Naive thymus-derived CD8-positive, alpha-beta T cell (primary cell): ENCODE results near the gene ANO2. TPM values are rescaled to one million over a fixed set of nuclear protein-coding genes. Genes with fewer than 3 reads are reported as not detected.

Experiments
- ATAC-seq, 2 donors: fragments of 150-1000 bp; cut with Tn5 transposase in 1 of 2; sonication (Bioruptor Pico), chemical (Tn5 transposase) in 1 of 2; 1 replicate in 1 of 2; 2 replicates in 1 of 2; pipeline ENCODE4 v1.10.0; 2021; ENCODE audit warnings: mild to moderate bottlenecking in 2 of 2, moderate library complexity in 2 of 2
- POLR2A ChIA-PET: fragments of 350-600 bp; sonication (Branson Sonifier 250); formaldehyde crosslinking; loops from one replicate; lab custom pipeline; 2021; ENCODE audit warnings: antibody characterized with exemption; lab: Charles Lee
- DNase-seq, 10 donors: peaks; one replicate each; pipeline versions ENCODE4 v3.0.0 to v3.0.0-alpha.2; 2020 to 2022
- H3K27ac Mint-ChIP-seq, 10 donors: one replicate each; pipeline ENCODE4 v1.8.0; 2020 to 2022; ENCODE audit warnings: mild to moderate bottlenecking in 10 of 10, mixed read lengths in 10 of 10, moderate library complexity in 4 of 10, inconsistent platforms in 1 of 10
- H3K27me3 Mint-ChIP-seq, 5 donors: one replicate each; pipeline ENCODE4 v1.8.0; 2021 to 2022; ENCODE audit warnings: mixed read lengths in 5 of 5
- H3K36me3 Mint-ChIP-seq, 3 donors: one replicate each; pipeline ENCODE4 v1.8.0; 2020 to 2022; ENCODE audit warnings: mixed read lengths in 3 of 3, mild to moderate bottlenecking in 2 of 3, inconsistent platforms in 1 of 3
- H3K4me1 Mint-ChIP-seq, 4 donors: one replicate each; pipeline ENCODE4 v1.8.0; 2021 to 2022; ENCODE audit warnings: mixed read lengths in 4 of 4
- H3K4me3 Mint-ChIP-seq, 10 donors: one replicate each; pipeline ENCODE4 v1.8.0; 2020 to 2022; ENCODE audit warnings: mild to moderate bottlenecking in 10 of 10, mixed read lengths in 10 of 10, moderate library complexity in 6 of 10, inconsistent platforms in 1 of 10
- H3K9me3 Mint-ChIP-seq, 9 donors: one replicate each; pipeline ENCODE4 v1.8.0; 2020 to 2022; ENCODE audit warnings: mixed read lengths in 9 of 9, mild to moderate bottlenecking in 3 of 9, inconsistent platforms in 1 of 9, moderate library complexity in 1 of 9
- polyA plus RNA-seq, 3 donors: library from polyadenylated mRNA; unstranded; fragments of 300-500 nt; fragmentation: Illumina TruSeq; gene quantifications; one replicate each; pipeline ENCODE4 v1.2.3, GENCODE V29; 2021
- total RNA-seq, 8 experiments: library from RNA in 2 of 8; stranded (reverse) in 2 of 8; gene quantifications; one replicate each; pipeline ENCODE4 v1.2.3 and lab custom pipeline; 2021 to 2026

The ANO2 gene
- total and polyA plus RNA-seq, 5 experiments from 2014 or later, result not detected

GRCh38 chr12:5972387-5972786 is 27.3 kb upstream of the ANO2 start:
- H3K27ac Mint-ChIP-seq, result no peak overlapping the region
- no peak overlapping the region for H3K4me3 Mint-ChIP-seq
- DNase-seq, result no peak
- POLR2A ChIA-PET, result no interaction called here
- H3K9me3 Mint-ChIP-seq, result no peaks in the 10 kb centered on the region
- no peak for ATAC-seq
- peaks cover 12 to 30% (median 24%) of the 10 kb centered on the region in 5 donors for H3K27me3 Mint-ChIP-seq
- H3K36me3 Mint-ChIP-seq, result peaks cover 0 to 1% (median 0%) of the 10 kb centered on the region in 3 donors
- peaks cover 0 to 2% (median 0%) of the 10 kb centered on the region in 4 donors for H3K4me1 Mint-ChIP-seq

- Mint-ChIP-seq H3K4me1 (peaks cover 0 to 2% (median under 1%) of the 10 kb centered on the region in 4 donors), H3K27me3 (peaks cover 8 to 26% (median 19%) of the 10 kb centered on the region in 5 donors), H3K4me3 (no peak overlapping the region), H3K27ac (no peak overlapping the region), H3K9me3 (no peaks in the 10 kb centered on the region), H3K36me3 (peaks cover 0 to 1% (median 0%) of the 10 kb centered on the region in 3 donors)
- POLR2A ChIA-PET, result no interaction called here
- ATAC-seq, result no peak
- no peak for DNase-seq
These were observed 26.3 kb upstream of the ANO2 start for GRCh38 chr12:5971194-5971850.

- peaks cover 0 to 5% (median under 1%) of the 10 kb centered on the region in 4 donors for H3K4me1 Mint-ChIP-seq
- POLR2A ChIA-PET, result no interaction called here
- H3K27ac Mint-ChIP-seq, result no peak overlapping the region
- peaks cover 8 to 24% (median 12%) of the 10 kb centered on the region in 5 donors for H3K27me3 Mint-ChIP-seq
- H3K4me3 Mint-ChIP-seq, result no peak overlapping the region
- H3K9me3 Mint-ChIP-seq, result no peaks in the 10 kb centered on the region
- H3K36me3 Mint-ChIP-seq, result peaks cover 0 to 1% (median 0%) of the 10 kb centered on the region in 3 donors
- no peak for DNase-seq
- no peak for ATAC-seq
These were observed 25.1 kb upstream of the ANO2 start for GRCh38 chr12:5969974-5970690.

GRCh38 chr12:5969156-5969973 is 24.3 kb upstream of the ANO2 start:
- Mint-ChIP-seq H3K27ac (peak overlapping the region in 1 of 10 donors; percentile 3), H3K27me3 (peaks cover 8 to 27% (median 15%) of the 10 kb centered on the region in 5 donors), H3K9me3 (no peaks in the 10 kb centered on the region), H3K4me3 (no peak overlapping the region), H3K4me1 (peaks cover 0 to 5% (median under 1%) of the 10 kb centered on the region in 4 donors), H3K36me3 (peaks cover 0 to 1% (median 0%) of the 10 kb centered on the region in 3 donors)
- DNase-seq (no peak), ATAC-seq (no peak)
- POLR2A ChIA-PET, result no interaction called here

- Mint-ChIP-seq H3K27ac (no peak overlapping the region), H3K9me3 (no peaks in the 10 kb centered on the region), H3K36me3 (no peaks in the 10 kb centered on the region), H3K4me3 (no peak overlapping the region), H3K27me3 (peaks cover 5 to 29% (median 15%) of the 10 kb centered on the region in 5 donors), H3K4me1 (peaks cover 0 to 5% (median under 1%) of the 10 kb centered on the region in 4 donors)
- ATAC-seq (no peak), DNase-seq (no peak)
- POLR2A ChIA-PET, result interaction anchor here (0.6 kb wide), 1 partner anchor 1485 kb away, joined by 3 read pairs; no protein-coding TSS in a partner anchor
These were observed 22.8 kb upstream of the ANO2 start for GRCh38 chr12:5967645-5968415.

- POLR2A ChIA-PET, result no interaction called here
- peaks cover 5 to 29% (median 15%) of the 10 kb centered on the region in 5 donors for H3K27me3 Mint-ChIP-seq
- peaks cover 0 to 5% (median under 1%) of the 10 kb centered on the region in 4 donors for H3K4me1 Mint-ChIP-seq
- ATAC-seq (no peak), DNase-seq (no peak)
- no peak overlapping the region for H3K27ac Mint-ChIP-seq
- H3K9me3 Mint-ChIP-seq, result no peaks in the 10 kb centered on the region
- no peak overlapping the region for H3K4me3 Mint-ChIP-seq
- H3K36me3 Mint-ChIP-seq, result no peaks in the 10 kb centered on the region
These were observed 21.5 kb upstream of the ANO2 start for GRCh38 chr12:5966486-5967095.

- peak in 8 of 10 donors; percentile 15 to 54 (median 31) for DNase-seq
- H3K27me3 Mint-ChIP-seq, result peaks cover 5 to 26% (median 15%) of the 10 kb centered on the region in 5 donors
These were observed 20.9 kb upstream of the ANO2 start for GRCh38 chr12:5965950-5966383.

GRCh38 chr12:5964913-5965900 is 20.1 kb upstream of the ANO2 start:
- ATAC-seq (no peak), DNase-seq (no peak)
- Mint-ChIP-seq H3K4me1 (peaks cover 0 to 5% (median under 1%) of the 10 kb centered on the region in 4 donors), H3K9me3 (no peaks in the 10 kb centered on the region), H3K36me3 (no peaks in the 10 kb centered on the region), H3K27ac (peak overlapping the region in 1 of 10 donors; percentile 88), H3K27me3 (peaks cover 5 to 18% (median 8%) of the 10 kb centered on the region in 5 donors), H3K4me3 (no peak overlapping the region)
- POLR2A ChIA-PET, result no interaction called here

More at GRCh38 chr12:5965950-5966383, 20.9 kb upstream of the ANO2 start:
- Mint-ChIP-seq H3K9me3 (no peaks in the 10 kb centered on the region), H3K4me3 (no peak overlapping the region), H3K27ac (no peak overlapping the region), H3K4me1 (peaks cover 0 to 5% (median under 1%) of the 10 kb centered on the region in 4 donors), H3K36me3 (no peaks in the 10 kb centered on the region)
- POLR2A ChIA-PET, result no interaction called here
- ATAC-seq, result peak; percentile 75 to 80

- DNase-seq, result no peak
- POLR2A ChIA-PET, result no interaction called here
- ATAC-seq, result no peak
- no peak overlapping the region for H3K27ac Mint-ChIP-seq
- no peak overlapping the region for H3K4me3 Mint-ChIP-seq
- no peaks in the 10 kb centered on the region for H3K9me3 Mint-ChIP-seq
- H3K27me3 Mint-ChIP-seq, result peaks cover 5 to 17% (median 6%) of the 10 kb centered on the region in 5 donors
- no peaks in the 10 kb centered on the region for H3K36me3 Mint-ChIP-seq
- peaks cover 0 to 5% (median under 1%) of the 10 kb centered on the region in 4 donors for H3K4me1 Mint-ChIP-seq
These were observed 18.5 kb upstream of the ANO2 start for GRCh38 chr12:5963515-5963914.

- POLR2A ChIA-PET, result no interaction called here
- no peak for DNase-seq
- no peak for ATAC-seq
These were observed 15.7 kb upstream of the ANO2 start for GRCh38 chr12:5960783-5961182.

More at GRCh38 chr12:5960783-5961182, 15.7 kb upstream of the ANO2 start:
- Mint-ChIP-seq H3K9me3 (peaks cover 0 to 10% (median 2%) of the 10 kb centered on the region in 9 donors), H3K4me3 (no peak overlapping the region), H3K4me1 (peaks cover 0 to 1% (median 0%) of the 10 kb centered on the region in 4 donors), H3K27me3 (peaks cover 8 to 17% (median 11%) of the 10 kb centered on the region in 5 donors), H3K36me3 (peaks cover 0 to 4% (median 4%) of the 10 kb centered on the region in 3 donors), H3K27ac (no peak overlapping the region)
